COLO668 (cell line): ENCODE measurements around the gene SLC9A5.

ENCODE experiments used
- DNase-seq: peaks from one replicate; lab custom pipeline; 2025; ENCODE audit not compliant: unreplicated experiment; lab: John Stamatoyannopoulos, UW

The SLC9A5 gene

GRCh38 chr16:67305216-67306071 is 56.7 kb downstream of the SLC9A5 start:
- DNase-seq = no peak

- DNase-seq = no peak
Observed at GRCh38 chr16:67310561-67310960, 61.8 kb downstream of the SLC9A5 start.

- DNase-seq = peak; percentile 33
Observed at GRCh38 chr16:67311607-67312488, 63.1 kb downstream of the SLC9A5 start.

GRCh38 chr16:67312719-67313118 is 63.9 kb downstream of the SLC9A5 start:
- no peak for DNase-seq

- DNase-seq = no peak
Observed at GRCh38 chr16:67317853-67318252, 69.1 kb downstream of the SLC9A5 start.
